HG02763 (cell line): ENCODE measurements around the gene SLC13A2.
"Not testable (repeated sequence)": the region's sequence is repeated elsewhere in the genome, so short reads cannot be mapped to it uniquely, and the experiment has no call there.

ENCODE experiments used
- ATAC-seq: cut with Tn5 transposase; IDR thresholded peaks from one replicate; pipeline ENCODE4 v1.9.1; 2021; ENCODE audit warnings: mild to moderate bottlenecking, moderate library complexity; ENCODE audit not compliant: unreplicated experiment

The SLC13A2 gene

GRCh38 chr17:28511858-28512461 is 38.5 kb downstream of the SLC13A2 start:
- no peak for ATAC-seq

- ATAC-seq, result no peak
Measured at GRCh38 chr17:28513476-28513875, 40.0 kb downstream of the SLC13A2 start.

- no peak for ATAC-seq
Measured at GRCh38 chr17:28514561-28515002, 41.1 kb downstream of the SLC13A2 start.

- ATAC-seq, result no peak
Measured at GRCh38 chr17:28515518-28515917, 42.1 kb downstream of the SLC13A2 start.

- ATAC-seq, result no peak
Measured at GRCh38 chr17:28518132-28518531, 44.7 kb downstream of the SLC13A2 start.

GRCh38 chr17:28518578-28518977 is 45.1 kb downstream of the SLC13A2 start:
- ATAC-seq, result no peak

- no peak for ATAC-seq
Measured at GRCh38 chr17:28519236-28519635, 45.8 kb downstream of the SLC13A2 start.

- no peak for ATAC-seq
Measured at GRCh38 chr17:28520687-28521086, 47.2 kb downstream of the SLC13A2 start.

GRCh38 chr17:28521311-28522085 is 48.1 kb downstream of the SLC13A2 start:
- ATAC-seq, result no peak

GRCh38 chr17:28522281-28522680 is 48.8 kb downstream of the SLC13A2 start:
- ATAC-seq, result not testable (repeated sequence)

- ATAC-seq, result no peak
Measured at GRCh38 chr17:28523186-28523585, 49.7 kb downstream of the SLC13A2 start.

GRCh38 chr17:28523876-28524275 is 50.4 kb downstream of the SLC13A2 start:
- ATAC-seq, result no peak

- no peak for ATAC-seq
Measured at GRCh38 chr17:28524476-28525424, 51.3 kb downstream of the SLC13A2 start.

GRCh38 chr17:28526381-28526780 is 52.9 kb downstream of the SLC13A2 start:
- no peak for ATAC-seq

GRCh38 chr17:28527181-28527681 is 53.8 kb downstream of the SLC13A2 start:
- ATAC-seq, result no peak

GRCh38 chr17:28527859-28528258 is 54.4 kb downstream of the SLC13A2 start:
- ATAC-seq, result no peak

- ATAC-seq, result no peak
Measured at GRCh38 chr17:28528327-28529012, 55.0 kb downstream of the SLC13A2 start.

- ATAC-seq, result no peak
Measured at GRCh38 chr17:28529013-28529400, 55.6 kb downstream of the SLC13A2 start.

GRCh38 chr17:28530250-28530649 is 56.8 kb downstream of the SLC13A2 start:
- ATAC-seq, result no peak

GRCh38 chr17:28530926-28531325 is 57.5 kb downstream of the SLC13A2 start:
- ATAC-seq, result no peak
